A549 (cell line): ENCODE results near the gene ESD. TPM values are rescaled to one million over a fixed set of nuclear protein-coding genes. Genes with fewer than 3 reads are reported as not detected.

ENCODE experiments used
- ATAC-seq, 2 experiments: fragments of 200-7000 bp in 1 of 2; fragments of >200 bp in 1 of 2; cut with Nextera tagmentation in 1 of 2; cut with Tn5 transposase in 1 of 2; 3 replicates each; pipeline versions ENCODE4 v1.8.0 to v1.9.1; 2018 to 2020; ENCODE audit warnings: mild to moderate bottlenecking in 1 of 2, moderate library complexity in 1 of 2
- CTCF ChIA-PET: fragments of 300-600 bp; sonication (Branson Sonifier 250); formaldehyde crosslinking; extraction: SDS; loops from one replicate; lab custom pipeline; 2021; ENCODE audit warnings: antibody characterized with exemption, inconsistent platforms; lab: Yijun Ruan, JAX
- POLR2A ChIA-PET: fragments of 350-600 bp; formaldehyde crosslinking; extraction: SDS; loops from one replicate; lab custom pipeline; 2021; ENCODE audit warnings: antibody characterized with exemption, inconsistent platforms; lab: Yijun Ruan, JAX
- DNase-seq, 2 experiments: peaks; one replicate each; pipeline versions ENCODE4 v3.0.0 to v3.0.0-alpha.2; 2011 to 2016; ENCODE audit warnings: low read depth in 1 of 2, low spot score in 1 of 2
- FAIRE-seq: peaks from 2 replicates; lab custom pipeline; 2011; peaks lifted over from hg19 to GRCh38; lab: Jason Lieb, UNC
- H3K27ac ChIP-seq, 2 experiments: fragments of >200 bp; sonication (Bioruptor Twin); formaldehyde crosslinking; 3 replicates each; pipeline ENCODE4 v1.5.1; 2016 to 2017
- H3K4me1 ChIP-seq: fragments of >200 bp; sonication (Bioruptor Twin); formaldehyde crosslinking; 3 replicates; pipeline ENCODE4 v1.6.1; 2016
- H3K4me2 ChIP-seq: fragments of >200 bp; sonication (Bioruptor Twin); formaldehyde crosslinking; 3 replicates; pipeline ENCODE4 v1.6.1; 2016
- H3K4me3 ChIP-seq: fragments of >200 bp; sonication (Bioruptor Twin); formaldehyde crosslinking; 3 replicates; pipeline ENCODE4 v1.5.1; 2016
- H3K9me3 ChIP-seq: fragments of >200 bp; sonication (Bioruptor Twin); formaldehyde crosslinking; 3 replicates; pipeline ENCODE4 v1.6.1; 2016
- CHD2 ChIP-seq: fragments of 150-350 bp; IDR thresholded peaks from 2 replicates; pipeline ENCODE4 v1.6.1; 2014; ENCODE audit warnings: low read length; ENCODE audit not compliant: partially characterized antibody
- EP300 ChIP-seq, 2 experiments: fragments of >200 bp; sonication (Bioruptor Twin); formaldehyde crosslinking; IDR thresholded peaks; 2 replicates in 1 of 2; 3 replicates in 1 of 2; pipeline ENCODE4 v1.6.1; 2016 to 2017
- FOSB ChIP-seq: fragments of 250-450 bp; sonication (Bioruptor Pico); IDR thresholded peaks from 2 replicates; pipeline ENCODE4 v1.5.0; 2020; ENCODE audit warnings: mild to moderate bottlenecking, moderate library complexity
- FOSL2 ChIP-seq, 2 experiments: fragments of 450-650 bp in 1 of 2; fragments of >200 bp in 1 of 2; sonication (Bioruptor Twin) in 1 of 2; formaldehyde crosslinking; IDR thresholded peaks; 2 replicates each; pipeline versions ENCODE4 v1.5.0 to v1.6.1; 2016 to 2020; ENCODE audit warnings: mild to moderate bottlenecking in 1 of 2, moderate library complexity in 1 of 2
- GATA3 ChIP-seq: IDR thresholded peaks from 2 replicates; pipeline ENCODE4 v1.6.1; 2012; ENCODE audit warnings: borderline replicate concordance
- HEYL ChIP-seq: fragments of 250-450 bp; sonication (Bioruptor Pico); IDR thresholded peaks from 2 replicates; pipeline ENCODE4 v1.8.0; 2021; ENCODE audit warnings: mild to moderate bottlenecking, moderate library complexity
- HOXA7 ChIP-seq: fragments of 250-450 bp; sonication (Bioruptor Pico); IDR thresholded peaks from 2 replicates; pipeline ENCODE4 v1.5.0; 2020; ENCODE audit warnings: mild to moderate bottlenecking, moderate library complexity
- HOXB5 ChIP-seq: fragments of 250-450 bp; sonication (Bioruptor Pico); IDR thresholded peaks from 2 replicates; pipeline ENCODE4 v1.5.0; 2020; ENCODE audit warnings: mild to moderate bottlenecking, moderate library complexity
- KDM5A ChIP-seq: fragments of 200-600 bp; sonication (generic); IDR thresholded peaks from 2 replicates; pipeline ENCODE4 v1.6.1; 2016; ENCODE audit warnings: antibody characterized with exemption, mild to moderate bottlenecking
- MAZ ChIP-seq: fragments of 150-350 bp; IDR thresholded peaks from 2 replicates; pipeline ENCODE4 v1.6.1; 2014; ENCODE audit warnings: antibody characterized with exemption, low read depth, low read length, borderline replicate concordance
- NFE2L2 ChIP-seq: fragments of 150-350 bp; conservative IDR thresholded peaks from 2 replicates; pipeline ENCODE4 v1.6.1; 2014; ENCODE audit warnings: low read length
- POLR2A ChIP-seq: IDR thresholded peaks from 2 replicates; pipeline ENCODE4 v1.6.1; 2012; ENCODE audit warnings: mild to moderate bottlenecking, low read length
- RARB ChIP-seq: fragments of 250-450 bp; sonication (Bioruptor Pico); IDR thresholded peaks from 2 replicates; pipeline ENCODE4 v1.8.0; 2021; ENCODE audit warnings: mild to moderate bottlenecking, moderate library complexity
- RCOR1 ChIP-seq: fragments of 150-350 bp; IDR thresholded peaks from 2 replicates; pipeline ENCODE4 v1.6.1; 2014; ENCODE audit warnings: antibody characterized with exemption, low read length, low read depth
- RFX5 ChIP-seq: fragments of 450-650 bp; IDR thresholded peaks from 2 replicates; pipeline ENCODE4 v1.7.1; 2014; ENCODE audit warnings: antibody characterized with exemption, mild to moderate bottlenecking, moderate library complexity
- ZC3H11A ChIP-seq: fragments of 450-650 bp; IDR thresholded peaks from 2 replicates; pipeline ENCODE4 v1.6.1; 2014; ENCODE audit warnings: antibody characterized with exemption, mild to moderate bottlenecking
- ZSCAN20 ChIP-seq: fragments of 250-450 bp; sonication (Bioruptor Pico); IDR thresholded peaks from 2 replicates; pipeline ENCODE4 v1.8.0; 2022; ENCODE audit warnings: mild to moderate bottlenecking, moderate library complexity
- WGBS: methylation state at CpG from one replicate; pipeline ENCODE4 v1.1.6; 2017; ENCODE audit errors: missing lambda C conversion rate; 5-methylcytosine and 5-hydroxymethylcytosine counted together
- polyA plus RNA-seq, 4 experiments: library from polyadenylated mRNA; depleted of rRNA in 3 of 4; stranded (reverse); fragments of >200 nt; fragmentation: RNase III in 1 of 4; extraction: RNeasy Plus Mini Kit Qiagen cat#74134 plus additional on column Dnase treatment in 1 of 4; gene quantifications; 2 replicates in 3 of 4; 3 replicates in 1 of 4; pipeline ENCODE4 v1.2.3, GENCODE V29; 2011 to 2017
- TF ChIP-seq, protein P1 (sequence below): fragments of 200-600 bp; sonication (generic); IDR thresholded peaks from 2 replicates; pipeline ENCODE4 v1.6.1; 2016; ENCODE audit warnings: antibody characterized with exemption, mild to moderate bottlenecking, moderate library complexity
- TF ChIP-seq, protein P2 (sequence below): fragments of 250-450 bp; sonication (Bioruptor Pico); IDR thresholded peaks from 2 replicates; pipeline ENCODE4 v1.5.0; 2020; ENCODE audit warnings: low read depth, mild to moderate bottlenecking, moderate library complexity
- TF ChIP-seq, protein P3 (sequence below): fragments of 250-450 bp; sonication (Bioruptor Pico); IDR thresholded peaks from 2 replicates; pipeline ENCODE4 v1.5.0; 2021; ENCODE audit warnings: mild to moderate bottlenecking, moderate library complexity, borderline replicate concordance
- TF ChIP-seq, protein P4 (sequence below): fragments of >200 bp; sonication (Bioruptor Twin); formaldehyde crosslinking; IDR thresholded peaks from 3 replicates; pipeline ENCODE4 v1.5.1; 2016

The ESD gene
- polyA plus RNA-seq, 2 of the 4 experiments (the other 2 are of a cell fraction), result 107 to 122 TPM

DNA sequence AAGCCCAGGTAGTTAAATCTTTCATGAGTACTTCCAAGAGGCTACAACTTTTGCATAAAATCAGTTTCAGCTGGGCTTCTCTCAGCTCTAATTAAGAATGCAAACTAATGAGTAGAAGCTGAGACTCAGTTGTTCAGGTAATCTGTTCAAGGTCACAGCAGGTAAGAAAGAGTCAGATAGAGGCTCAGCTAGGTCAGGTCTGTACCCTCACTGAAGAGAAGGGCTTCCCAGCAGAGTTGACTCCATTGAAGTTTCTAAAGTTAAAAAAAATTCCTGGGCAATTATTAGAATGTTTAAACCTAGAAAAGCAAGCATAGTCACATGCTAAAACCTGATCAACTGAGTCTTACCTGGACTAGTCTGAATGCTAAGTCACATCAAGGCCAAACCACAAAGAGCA lies 42.1 kb downstream of the ESD start:
- no peaks in the 10 kb centered on the region for H3K9me3 ChIP-seq
- peaks cover 3% of the 10 kb centered on the region; the same call in 1 of the 3 replicates for H3K4me1 ChIP-seq
- FAIRE-seq (no peak), DNase-seq (no peak), ATAC-seq (no peak)
- H3K27ac ChIP-seq, result no peak overlapping the region
- no peak overlapping the region for H3K4me2 ChIP-seq
- POLR2A ChIA-PET, result no interaction called here
- H3K4me3 ChIP-seq, result no peak overlapping the region
- CTCF ChIA-PET, result no interaction called here
- TF ChIP-seq RCOR1 (no peak), GATA3 (no peak), EP300 (IDR thresholded peaks at IDR 0.05) (no peak)

DNA sequence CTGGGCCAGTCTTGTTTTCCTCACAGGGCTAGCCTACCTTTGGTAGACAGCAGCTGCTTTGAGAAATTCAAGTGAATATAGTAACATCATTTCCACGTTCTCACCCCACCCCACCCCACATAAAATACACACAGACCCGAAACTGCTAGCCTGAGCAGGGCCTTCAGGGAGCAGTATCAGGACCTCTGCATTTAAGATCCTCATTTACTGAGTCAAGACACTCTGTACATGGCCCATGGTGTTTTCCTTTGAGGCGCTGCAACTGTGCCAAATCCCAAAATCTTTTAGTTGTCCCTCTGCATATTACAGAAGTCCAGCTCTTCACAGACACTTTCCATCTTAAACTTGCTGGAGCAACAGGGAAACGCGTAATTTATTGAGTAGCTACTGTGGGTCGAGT lies 43.0 kb downstream of the ESD start:
- WGBS, result 92% methylated on average over 6 of the region's 6 CpGs
- CTCF ChIA-PET, result no interaction called here

More for the DNA sequence above, 43.0 kb downstream of the ESD start:
- POLR2A ChIA-PET, result no interaction called here
- no peak overlapping the region for H3K4me3 ChIP-seq
- FAIRE-seq (no peak), DNase-seq (no peak), ATAC-seq (no peak)
- H3K27ac ChIP-seq, result no peak overlapping the region
- H3K4me1 ChIP-seq, result no peaks in the 10 kb centered on the region
- TF ChIP-seq, protein P1, sequence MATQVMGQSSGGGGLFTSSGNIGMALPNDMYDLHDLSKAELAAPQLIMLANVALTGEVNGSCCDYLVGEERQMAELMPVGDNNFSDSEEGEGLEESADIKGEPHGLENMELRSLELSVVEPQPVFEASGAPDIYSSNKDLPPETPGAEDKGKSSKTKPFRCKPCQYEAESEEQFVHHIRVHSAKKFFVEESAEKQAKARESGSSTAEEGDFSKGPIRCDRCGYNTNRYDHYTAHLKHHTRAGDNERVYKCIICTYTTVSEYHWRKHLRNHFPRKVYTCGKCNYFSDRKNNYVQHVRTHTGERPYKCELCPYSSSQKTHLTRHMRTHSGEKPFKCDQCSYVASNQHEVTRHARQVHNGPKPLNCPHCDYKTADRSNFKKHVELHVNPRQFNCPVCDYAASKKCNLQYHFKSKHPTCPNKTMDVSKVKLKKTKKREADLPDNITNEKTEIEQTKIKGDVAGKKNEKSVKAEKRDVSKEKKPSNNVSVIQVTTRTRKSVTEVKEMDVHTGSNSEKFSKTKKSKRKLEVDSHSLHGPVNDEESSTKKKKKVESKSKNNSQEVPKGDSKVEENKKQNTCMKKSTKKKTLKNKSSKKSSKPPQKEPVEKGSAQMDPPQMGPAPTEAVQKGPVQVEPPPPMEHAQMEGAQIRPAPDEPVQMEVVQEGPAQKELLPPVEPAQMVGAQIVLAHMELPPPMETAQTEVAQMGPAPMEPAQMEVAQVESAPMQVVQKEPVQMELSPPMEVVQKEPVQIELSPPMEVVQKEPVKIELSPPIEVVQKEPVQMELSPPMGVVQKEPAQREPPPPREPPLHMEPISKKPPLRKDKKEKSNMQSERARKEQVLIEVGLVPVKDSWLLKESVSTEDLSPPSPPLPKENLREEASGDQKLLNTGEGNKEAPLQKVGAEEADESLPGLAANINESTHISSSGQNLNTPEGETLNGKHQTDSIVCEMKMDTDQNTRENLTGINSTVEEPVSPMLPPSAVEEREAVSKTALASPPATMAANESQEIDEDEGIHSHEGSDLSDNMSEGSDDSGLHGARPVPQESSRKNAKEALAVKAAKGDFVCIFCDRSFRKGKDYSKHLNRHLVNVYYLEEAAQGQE, result no peak
- TF ChIP-seq, protein P2, sequence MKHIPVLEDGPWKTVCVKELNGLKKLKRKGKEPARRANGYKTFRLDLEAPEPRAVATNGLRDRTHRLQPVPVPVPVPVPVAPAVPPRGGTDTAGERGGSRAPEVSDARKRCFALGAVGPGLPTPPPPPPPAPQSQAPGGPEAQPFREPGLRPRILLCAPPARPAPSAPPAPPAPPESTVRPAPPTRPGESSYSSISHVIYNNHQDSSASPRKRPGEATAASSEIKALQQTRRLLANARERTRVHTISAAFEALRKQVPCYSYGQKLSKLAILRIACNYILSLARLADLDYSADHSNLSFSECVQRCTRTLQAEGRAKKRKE (CRISPR knock-in tag), result no peak
- no peak for TF ChIP-seq POLR2A
- TF ChIP-seq HEYL (CRISPR knock-in tag), result no peak
- TF ChIP-seq RARB (CRISPR knock-in tag), result no peak
- no peak for TF ChIP-seq NFE2L2
- TF ChIP-seq CHD2, result no peak
- TF ChIP-seq FOSL2 (IDR thresholded peaks at IDR 0.05), result no peak
- no peak for TF ChIP-seq FOSL2 (CRISPR knock-in tag; IDR thresholded peaks at IDR 0.05)
- no peak for TF ChIP-seq MAZ
- no peak for TF ChIP-seq KDM5A
- TF ChIP-seq, protein P3, sequence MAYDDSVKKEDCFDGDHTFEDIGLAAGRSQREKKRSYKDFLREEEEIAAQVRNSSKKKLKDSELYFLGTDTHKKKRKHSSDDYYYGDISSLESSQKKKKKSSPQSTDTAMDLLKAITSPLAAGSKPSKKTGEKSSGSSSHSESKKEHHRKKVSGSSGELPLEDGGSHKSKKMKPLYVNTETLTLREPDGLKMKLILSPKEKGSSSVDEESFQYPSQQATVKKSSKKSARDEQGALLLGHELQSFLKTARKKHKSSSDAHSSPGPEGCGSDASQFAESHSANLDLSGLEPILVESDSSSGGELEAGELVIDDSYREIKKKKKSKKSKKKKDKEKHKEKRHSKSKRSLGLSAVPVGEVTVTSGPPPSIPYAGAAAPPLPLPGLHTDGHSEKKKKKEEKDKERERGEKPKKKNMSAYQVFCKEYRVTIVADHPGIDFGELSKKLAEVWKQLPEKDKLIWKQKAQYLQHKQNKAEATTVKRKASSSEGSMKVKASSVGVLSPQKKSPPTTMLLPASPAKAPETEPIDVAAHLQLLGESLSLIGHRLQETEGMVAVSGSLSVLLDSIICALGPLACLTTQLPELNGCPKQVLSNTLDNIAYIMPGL (CRISPR knock-in tag), result no peak
- TF ChIP-seq, protein P4, sequence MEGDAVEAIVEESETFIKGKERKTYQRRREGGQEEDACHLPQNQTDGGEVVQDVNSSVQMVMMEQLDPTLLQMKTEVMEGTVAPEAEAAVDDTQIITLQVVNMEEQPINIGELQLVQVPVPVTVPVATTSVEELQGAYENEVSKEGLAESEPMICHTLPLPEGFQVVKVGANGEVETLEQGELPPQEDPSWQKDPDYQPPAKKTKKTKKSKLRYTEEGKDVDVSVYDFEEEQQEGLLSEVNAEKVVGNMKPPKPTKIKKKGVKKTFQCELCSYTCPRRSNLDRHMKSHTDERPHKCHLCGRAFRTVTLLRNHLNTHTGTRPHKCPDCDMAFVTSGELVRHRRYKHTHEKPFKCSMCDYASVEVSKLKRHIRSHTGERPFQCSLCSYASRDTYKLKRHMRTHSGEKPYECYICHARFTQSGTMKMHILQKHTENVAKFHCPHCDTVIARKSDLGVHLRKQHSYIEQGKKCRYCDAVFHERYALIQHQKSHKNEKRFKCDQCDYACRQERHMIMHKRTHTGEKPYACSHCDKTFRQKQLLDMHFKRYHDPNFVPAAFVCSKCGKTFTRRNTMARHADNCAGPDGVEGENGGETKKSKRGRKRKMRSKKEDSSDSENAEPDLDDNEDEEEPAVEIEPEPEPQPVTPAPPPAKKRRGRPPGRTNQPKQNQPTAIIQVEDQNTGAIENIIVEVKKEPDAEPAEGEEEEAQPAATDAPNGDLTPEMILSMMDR, result no peak
- TF ChIP-seq HOXA7 (CRISPR knock-in tag), result no peak
- TF ChIP-seq GATA3, result no peak
- TF ChIP-seq ZC3H11A, result no peak
- TF ChIP-seq ZSCAN20 (CRISPR knock-in tag), result no peak
- TF ChIP-seq HOXB5 (CRISPR knock-in tag), result no peak
- no peak for TF ChIP-seq RFX5
- no peak for TF ChIP-seq FOSB (CRISPR knock-in tag)
- no peaks in the 10 kb centered on the region for H3K9me3 ChIP-seq
- no peak overlapping the region for H3K4me2 ChIP-seq
